Measurements from ENCODE around the gene EPHB2.

DNA sequence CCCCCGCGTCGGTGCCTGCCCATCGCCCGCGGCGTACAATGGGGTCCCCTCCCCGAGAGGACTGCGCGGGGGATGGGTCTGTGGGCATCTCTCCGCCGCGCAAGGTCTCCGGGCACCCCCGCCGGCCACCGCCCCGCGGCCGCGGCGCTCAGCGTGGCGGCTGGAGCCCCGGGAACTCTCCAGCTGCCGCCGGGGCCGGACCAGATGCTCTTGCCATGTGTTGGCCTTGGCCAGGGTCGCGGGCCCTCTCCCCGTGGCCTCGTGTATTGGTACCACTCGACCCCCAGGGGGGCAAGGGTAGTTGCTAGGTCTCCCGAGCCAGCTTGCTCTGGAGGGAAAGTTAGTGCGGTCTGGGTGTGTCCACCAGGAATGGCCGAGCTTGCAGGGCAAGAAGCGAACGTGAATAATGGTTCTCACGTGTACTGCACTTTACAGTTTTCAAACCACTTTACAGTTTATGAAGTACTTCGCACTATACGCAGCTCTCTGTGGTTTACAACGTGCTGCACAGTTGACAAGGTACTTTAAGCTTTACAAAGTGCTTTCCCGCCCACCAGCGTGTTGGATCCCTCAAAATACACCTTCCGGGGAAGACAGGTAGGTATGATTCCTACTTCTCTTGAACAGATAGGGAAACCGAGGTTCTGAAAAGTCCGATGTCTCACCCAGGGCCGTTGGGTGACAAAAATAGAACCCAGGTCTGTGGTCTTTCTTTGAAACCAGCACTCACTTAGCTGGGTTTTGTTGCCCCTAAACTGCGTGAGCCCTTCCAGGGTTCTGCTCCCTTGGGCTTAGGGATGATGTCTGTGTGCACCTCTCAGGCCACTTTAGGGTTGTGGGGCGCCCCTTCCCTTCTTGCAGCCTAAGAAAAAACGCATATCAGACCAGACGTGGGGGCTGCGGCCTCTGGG lies 1.2 kb downstream of the EPHB2 start:
- TF ChIP-seq POLR2AphosphoS5 (IDR thresholded peaks at IDR 0.05; ENCODE audit: low read depth, low read length) (no peak), TAF1 (IDR thresholded peaks at IDR 0.05; ENCODE audit: borderline replicate concordance, insufficient read depth, low read length) (no peak), SIN3A (IDR thresholded peaks at IDR 0.05; ENCODE audit: borderline replicate concordance, insufficient read depth, low read length) (no peak), FOXP2 (optimal IDR thresholded peaks at IDR 0.05; ENCODE audit: borderline replicate concordance, extremely low read depth, extremely low read length, insufficient read depth) (no peak)
- TF ChIP-seq, protein P1, sequence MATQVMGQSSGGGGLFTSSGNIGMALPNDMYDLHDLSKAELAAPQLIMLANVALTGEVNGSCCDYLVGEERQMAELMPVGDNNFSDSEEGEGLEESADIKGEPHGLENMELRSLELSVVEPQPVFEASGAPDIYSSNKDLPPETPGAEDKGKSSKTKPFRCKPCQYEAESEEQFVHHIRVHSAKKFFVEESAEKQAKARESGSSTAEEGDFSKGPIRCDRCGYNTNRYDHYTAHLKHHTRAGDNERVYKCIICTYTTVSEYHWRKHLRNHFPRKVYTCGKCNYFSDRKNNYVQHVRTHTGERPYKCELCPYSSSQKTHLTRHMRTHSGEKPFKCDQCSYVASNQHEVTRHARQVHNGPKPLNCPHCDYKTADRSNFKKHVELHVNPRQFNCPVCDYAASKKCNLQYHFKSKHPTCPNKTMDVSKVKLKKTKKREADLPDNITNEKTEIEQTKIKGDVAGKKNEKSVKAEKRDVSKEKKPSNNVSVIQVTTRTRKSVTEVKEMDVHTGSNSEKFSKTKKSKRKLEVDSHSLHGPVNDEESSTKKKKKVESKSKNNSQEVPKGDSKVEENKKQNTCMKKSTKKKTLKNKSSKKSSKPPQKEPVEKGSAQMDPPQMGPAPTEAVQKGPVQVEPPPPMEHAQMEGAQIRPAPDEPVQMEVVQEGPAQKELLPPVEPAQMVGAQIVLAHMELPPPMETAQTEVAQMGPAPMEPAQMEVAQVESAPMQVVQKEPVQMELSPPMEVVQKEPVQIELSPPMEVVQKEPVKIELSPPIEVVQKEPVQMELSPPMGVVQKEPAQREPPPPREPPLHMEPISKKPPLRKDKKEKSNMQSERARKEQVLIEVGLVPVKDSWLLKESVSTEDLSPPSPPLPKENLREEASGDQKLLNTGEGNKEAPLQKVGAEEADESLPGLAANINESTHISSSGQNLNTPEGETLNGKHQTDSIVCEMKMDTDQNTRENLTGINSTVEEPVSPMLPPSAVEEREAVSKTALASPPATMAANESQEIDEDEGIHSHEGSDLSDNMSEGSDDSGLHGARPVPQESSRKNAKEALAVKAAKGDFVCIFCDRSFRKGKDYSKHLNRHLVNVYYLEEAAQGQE (IDR thresholded peaks at IDR 0.05; ENCODE audit: insufficient read depth in 1 of 2, low read depth in 2 of 2, low read length in 2 of 2) = no peak

Data from PFSK-1 (cell line).